ENCODE data around the gene ASTN2. TPM values are rescaled to one million over a fixed set of nuclear protein-coding genes. Genes with fewer than 3 reads are reported as not detected.
"Not testable (repeated sequence)": the region's sequence is repeated elsewhere in the genome, so short reads cannot be mapped to it uniquely, and the experiment has no call there.

The ASTN2 gene
- polyA plus RNA-seq, 4 donors: 13.7 to 15.5 (median 14.5) TPM

GRCh38 chr9:117084221-117084620 is 330.6 kb downstream of the ASTN2 start:
- DNase-seq (ENCODE audit: low read depth in 4 of 4, low spot score in 2 of 4): no peak

- DNase-seq (ENCODE audit: low read depth in 4 of 4, low spot score in 2 of 4): no peak
Observed at GRCh38 chr9:117083559-117083958, 331.3 kb downstream of the ASTN2 start.

- no peak for DNase-seq (ENCODE audit: low read depth in 4 of 4, low spot score in 2 of 4)
Observed at GRCh38 chr9:117081641-117082317, 333.1 kb downstream of the ASTN2 start.

GRCh38 chr9:117080765-117081390 is 334.0 kb downstream of the ASTN2 start:
- DNase-seq (ENCODE audit: low read depth in 4 of 4, low spot score in 2 of 4): no peak

GRCh38 chr9:117076571-117077290 is 338.1 kb downstream of the ASTN2 start:
- no peak for DNase-seq (ENCODE audit: low read depth in 4 of 4, low spot score in 2 of 4)

GRCh38 chr9:117075636-117076035 is 339.2 kb downstream of the ASTN2 start:
- no peak for DNase-seq (ENCODE audit: low read depth in 4 of 4, low spot score in 2 of 4)

- DNase-seq (ENCODE audit: low read depth in 4 of 4, low spot score in 2 of 4): peak in 3 of 4 donors; percentile 15 to 37 (median 21)
Observed at GRCh38 chr9:117074784-117075520, 339.9 kb downstream of the ASTN2 start.

- no peak for DNase-seq (ENCODE audit: low read depth in 4 of 4, low spot score in 2 of 4)
Observed at GRCh38 chr9:117074342-117074662, 340.6 kb downstream of the ASTN2 start.

GRCh38 chr9:117073539-117074341 is 341.1 kb downstream of the ASTN2 start:
- DNase-seq (ENCODE audit: low read depth in 4 of 4, low spot score in 2 of 4): peak in 2 of 4 donors; percentile 18 to 23

- DNase-seq (ENCODE audit: low read depth in 4 of 4, low spot score in 2 of 4): no peak
Observed at GRCh38 chr9:117073071-117073470, 341.8 kb downstream of the ASTN2 start.

- DNase-seq (ENCODE audit: low read depth in 4 of 4, low spot score in 2 of 4): no peak
Observed at GRCh38 chr9:117072216-117072615, 342.6 kb downstream of the ASTN2 start.

GRCh38 chr9:117071673-117072207 is 343.1 kb downstream of the ASTN2 start:
- DNase-seq (ENCODE audit: low read depth in 4 of 4, low spot score in 2 of 4): not testable (repeated sequence)

GRCh38 chr9:117063721-117064471 is 351.0 kb downstream of the ASTN2 start:
- no peak for DNase-seq (ENCODE audit: low read depth in 4 of 4, low spot score in 2 of 4)

- DNase-seq (ENCODE audit: low read depth in 4 of 4, low spot score in 2 of 4): no peak
Observed at GRCh38 chr9:117060963-117061362, 353.9 kb downstream of the ASTN2 start.

GRCh38 chr9:117050007-117050406 is 364.9 kb downstream of the ASTN2 start:
- DNase-seq (ENCODE audit: low read depth in 4 of 4, low spot score in 2 of 4): no peak

GRCh38 chr9:117046666-117047327 is 368.1 kb downstream of the ASTN2 start:
- no peak for DNase-seq (ENCODE audit: low read depth in 4 of 4, low spot score in 2 of 4)

- DNase-seq (ENCODE audit: low read depth in 4 of 4, low spot score in 2 of 4): no peak
Observed at GRCh38 chr9:117044241-117044640, 370.6 kb downstream of the ASTN2 start.

- DNase-seq (ENCODE audit: low read depth in 4 of 4, low spot score in 2 of 4): no peak
Observed at GRCh38 chr9:117043159-117043558, 371.7 kb downstream of the ASTN2 start.

GRCh38 chr9:117035546-117035945 is 379.3 kb downstream of the ASTN2 start:
- no peak for DNase-seq (ENCODE audit: low read depth in 4 of 4, low spot score in 2 of 4)
